Tibial artery (tissue), 4 donors: ENCODE measurements around the gene ENO1.

Experiments
- DNase-seq, 2 donors: peaks; one replicate each; pipeline ENCODE4 v3.0.0-alpha.2; 2019
- H3K27ac ChIP-seq, 2 donors: fragments of 200-600 bp; sonication (generic) in 1 of 2; 1 replicate in 1 of 2; 2 replicates in 1 of 2; pipeline ENCODE4 v1.5.1; 2018 to 2019; ENCODE audit warnings: mild to moderate bottlenecking in 1 of 2
- H3K27me3 ChIP-seq, 2 donors: fragments of 200-600 bp; sonication (generic) in 1 of 2; one replicate each; pipeline versions ENCODE4 v1.5.1 to v1.6.0; 2016 to 2019
- H3K36me3 ChIP-seq, 3 donors: fragments of 200-600 bp; sonication (generic) in 2 of 3; one replicate each; pipeline ENCODE4 v1.5.1; 2016 to 2019; ENCODE audit warnings: mild to moderate bottlenecking in 2 of 3
- H3K4me1 ChIP-seq, 4 donors: fragments of 200-600 bp; sonication (generic) in 2 of 4; 1 replicate in 3 of 4; 2 replicates in 1 of 4; pipeline ENCODE4 v1.5.1; 2016 to 2019
- H3K4me3 ChIP-seq, 2 donors: fragments of 200-600 bp; sonication (generic) in 1 of 2; 1 replicate in 1 of 2; 2 replicates in 1 of 2; pipeline ENCODE4 v1.5.1; 2018 to 2019; ENCODE audit warnings: mild to moderate bottlenecking in 2 of 2
- H3K9me3 ChIP-seq, 3 donors: fragments of 200-600 bp; sonication (generic) in 1 of 3; one replicate each; pipeline ENCODE4 v1.5.1; 2016 to 2019
- CTCF ChIP-seq, 2 experiments: fragments of 200-600 bp in 1 of 2; fragments of 450-650 bp in 1 of 2; IDR thresholded peaks; one replicate each; pipeline ENCODE4 v1.5.1; 2017 to 2019; ENCODE audit warnings: antibody characterized with exemption in 2 of 2, mild to moderate bottlenecking in 1 of 2, moderate library complexity in 1 of 2
- intact Hi-C: fragments of 100-400 bp; cut with DNase I; formaldehyde crosslinking; loops from one replicate; pipeline ENCODE4 v1.15.0; 2023; ENCODE audit warnings: low total_unique reads

The ENO1 gene

GRCh38 chr1:8813991-8814390 lies 64.5 kb downstream of the ENO1 start:
- TF ChIP-seq CTCF (IDR thresholded peaks at IDR 0.05) = no peak
- peaks cover 0 to 29% (median 16%) of the 10 kb centered on the region in 4 donors for H3K4me1 ChIP-seq
- intact Hi-C loops = no loop called here
- no peaks in the 10 kb centered on the region for H3K36me3 ChIP-seq
- H3K9me3 ChIP-seq = no peaks in the 10 kb centered on the region
- no peak overlapping the region for H3K4me3 ChIP-seq
- DNase-seq = no peak
- no peak overlapping the region for H3K27ac ChIP-seq
- H3K27me3 ChIP-seq = no peaks in the 10 kb centered on the region

DNA sequence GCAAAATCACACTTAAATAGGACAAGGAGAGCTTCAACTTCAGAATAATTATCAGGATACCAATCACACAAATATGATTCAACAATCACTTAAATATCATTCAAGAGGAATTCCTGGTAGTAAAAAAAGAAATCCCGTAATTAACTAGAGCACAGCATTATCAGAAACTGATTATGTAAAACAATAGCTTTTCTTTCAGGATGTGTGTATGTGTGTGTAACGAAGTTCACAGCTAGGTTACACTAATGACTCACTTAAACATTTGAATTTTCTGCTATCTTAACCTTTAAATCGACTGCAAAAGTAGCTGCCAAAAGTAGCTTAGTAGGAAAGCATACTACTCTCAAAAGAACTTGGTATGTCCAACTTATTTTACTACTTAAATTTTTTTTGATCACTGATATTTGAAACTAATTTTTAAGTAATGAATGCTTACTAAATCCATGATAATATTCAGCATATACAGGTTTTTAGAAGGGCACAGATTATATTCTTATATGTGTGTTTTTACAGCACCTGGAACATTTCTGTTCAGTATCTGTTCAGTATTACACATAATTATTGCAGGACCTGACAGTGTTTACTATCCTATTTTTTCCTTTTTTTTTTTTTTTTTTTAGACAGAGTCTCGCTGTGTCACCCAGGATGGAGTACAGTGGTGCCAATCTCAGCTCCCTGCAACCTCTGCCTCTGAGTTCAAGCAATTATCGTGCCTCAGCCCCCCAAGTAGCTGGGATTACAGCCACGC lies 65.3 kb downstream of the ENO1 start:
- intact Hi-C loops = no loop called here
- TF ChIP-seq CTCF (IDR thresholded peaks at IDR 0.05) = no peak
- Histone ChIP-seq H3K27me3 (no peaks in the 10 kb centered on the region), H3K27ac (no peak overlapping the region), H3K9me3 (no peaks in the 10 kb centered on the region), H3K4me3 (no peak overlapping the region), H3K4me1 (peaks cover 0 to 28% (median 15%) of the 10 kb centered on the region in 4 donors), H3K36me3 (no peaks in the 10 kb centered on the region)
- DNase-seq = no peak

DNA sequence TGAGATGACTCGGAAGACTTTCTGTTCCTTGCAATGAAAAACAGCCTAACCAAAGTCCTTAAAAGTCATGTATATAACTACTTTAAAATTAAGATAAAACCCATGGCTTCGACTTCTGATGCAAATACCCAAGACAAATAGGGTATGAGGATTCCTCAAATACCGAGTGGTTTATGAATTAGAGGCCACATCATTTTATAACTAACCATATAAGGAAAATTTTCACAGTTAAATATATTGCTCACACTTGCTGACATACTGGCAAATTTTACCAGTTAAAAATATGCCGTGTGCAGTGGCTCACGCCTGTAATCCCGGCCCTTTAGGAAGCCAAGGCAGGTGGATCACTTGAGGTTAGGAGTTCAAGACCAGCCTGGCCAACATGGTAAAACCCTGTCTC lies 66.4 kb downstream of the ENO1 start:
- H3K36me3 ChIP-seq = no peaks in the 10 kb centered on the region
- H3K4me1 ChIP-seq = peaks cover 0 to 28% (median 14%) of the 10 kb centered on the region in 4 donors
- DNase-seq = no peak
- intact Hi-C loops = no loop called here
- H3K27me3 ChIP-seq = no peaks in the 10 kb centered on the region
- no peak for TF ChIP-seq CTCF (IDR thresholded peaks at IDR 0.05)
- H3K4me3 ChIP-seq = no peak overlapping the region
- H3K9me3 ChIP-seq = no peaks in the 10 kb centered on the region
- no peak overlapping the region for H3K27ac ChIP-seq
